Stimulated activated CD4-positive, alpha-beta T cell treated with anti-CD3 and anti-CD28 coated beads, Interleukin-15, amount 100 ng/mL, for 1 hour (primary cell): Measurements from ENCODE around the gene PPIF.
"Not testable (repeated sequence)": the region's sequence is repeated elsewhere in the genome, so short reads cannot be mapped to it uniquely, and the experiment has no call there.

ENCODE experiments used
- DNase-seq, 2 donors: peaks; one replicate each; pipeline ENCODE4 v3.0.0-alpha.2; 2020; ENCODE audit warnings: low read depth in 1 of 2, low spot score in 1 of 2

The PPIF gene

DNA sequence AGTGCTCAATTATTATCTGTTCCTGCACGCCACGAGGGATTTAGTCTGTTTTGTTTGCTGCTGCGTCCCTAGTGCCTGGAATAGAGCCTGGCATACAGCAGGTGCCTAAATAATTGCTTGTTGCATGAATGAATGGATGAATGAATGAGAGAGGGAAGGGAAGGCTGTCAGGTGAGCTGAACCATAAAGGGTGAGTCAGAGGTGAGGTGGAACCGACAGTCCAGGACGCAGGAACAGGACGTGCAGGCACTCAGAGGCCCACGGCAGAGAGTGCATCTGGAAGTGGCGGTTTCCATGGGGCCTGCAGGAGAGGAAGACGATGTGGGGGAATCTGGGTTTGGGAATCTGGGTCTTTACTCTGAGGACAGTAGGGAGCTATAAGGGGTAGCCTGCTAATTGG, 17.7 kb upstream of the PPIF start:
- no peak for DNase-seq

DNA sequence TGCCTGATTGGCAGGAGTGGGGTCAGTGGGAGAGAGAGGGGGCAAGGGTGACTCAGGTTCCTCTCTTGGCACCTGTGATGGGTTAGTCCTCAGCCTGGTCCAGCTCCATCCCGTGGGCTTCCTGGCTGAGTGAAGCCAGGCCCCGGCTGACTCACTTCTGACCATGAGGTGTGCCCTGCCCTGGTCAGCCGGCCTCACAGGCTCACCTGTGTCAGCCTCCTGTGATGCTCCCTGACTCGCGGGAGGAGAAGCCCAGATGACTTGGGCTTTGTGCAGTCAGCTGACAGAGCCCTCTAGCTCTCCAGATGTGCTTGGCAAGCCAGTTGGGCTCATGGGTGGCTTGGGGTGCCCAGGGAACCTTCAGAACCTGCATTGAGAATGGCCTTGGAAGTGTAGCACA, 16.0 kb upstream of the PPIF start:
- no peak for DNase-seq

GRCh38 chr10:79331709-79332108, 15.6 kb upstream of the PPIF start:
- DNase-seq = peak; percentile 47 to 62

GRCh38 chr10:79332610-79333315, 14.5 kb upstream of the PPIF start:
- not testable (repeated sequence) for DNase-seq

GRCh38 chr10:79333513-79333912, 13.8 kb upstream of the PPIF start:
- no peak for DNase-seq

DNA sequence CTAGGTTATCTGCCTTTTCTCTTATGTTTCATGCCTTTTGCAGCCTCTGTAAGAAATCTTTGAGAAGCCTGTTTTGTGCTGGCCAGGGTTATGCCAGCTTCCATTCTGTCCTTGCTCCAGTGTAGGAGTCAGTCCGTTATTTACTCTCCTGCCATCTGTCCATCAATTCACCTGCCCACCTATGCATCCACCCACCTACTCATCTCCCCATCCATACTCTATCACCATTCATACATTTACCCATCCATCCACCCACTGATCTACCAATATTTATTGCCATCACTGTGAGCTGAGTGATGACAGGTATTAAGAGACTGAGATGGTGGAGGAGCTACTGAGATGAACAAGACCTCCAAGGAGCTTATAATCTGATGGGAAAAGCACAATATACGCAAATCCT, 12.7 kb upstream of the PPIF start:
- DNase-seq = no peak

- no peak for DNase-seq
Measured at GRCh38 chr10:79335094-79335469, 12.2 kb upstream of the PPIF start.

GRCh38 chr10:79335470-79336235, 11.6 kb upstream of the PPIF start:
- no peak for DNase-seq

- no peak for DNase-seq
Measured at GRCh38 chr10:79336276-79336675, 11.0 kb upstream of the PPIF start.

GRCh38 chr10:79336739-79337138, 10.5 kb upstream of the PPIF start:
- no peak for DNase-seq

GRCh38 chr10:79337783-79338469, 9.3 kb upstream of the PPIF start:
- not testable (repeated sequence) for DNase-seq

DNA sequence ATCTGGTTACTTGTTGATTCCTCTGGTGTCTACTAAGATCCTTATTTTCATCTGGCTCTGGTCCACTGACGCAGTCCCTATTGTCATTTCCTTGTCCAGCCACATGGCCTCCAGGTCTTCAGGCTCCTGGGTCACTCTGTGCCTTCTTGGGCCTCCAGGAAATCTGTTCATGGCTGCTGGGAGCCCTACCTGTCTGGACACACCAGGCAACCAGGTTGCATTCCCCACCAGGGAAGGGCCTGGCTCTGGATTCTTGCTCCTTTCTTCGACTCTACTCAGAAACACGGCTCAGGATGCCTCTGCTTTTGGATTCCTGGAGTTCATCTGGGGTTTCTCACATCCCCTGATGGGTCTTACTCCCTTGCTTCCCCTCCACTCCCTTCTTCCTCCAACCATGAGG, 8.0 kb upstream of the PPIF start:
- no peak for DNase-seq

- no peak for DNase-seq
Measured at GRCh38 chr10:79340646-79341244, 6.5 kb upstream of the PPIF start.

- no peak for DNase-seq
Measured at GRCh38 chr10:79342295-79342761, 4.9 kb upstream of the PPIF start.

DNA sequence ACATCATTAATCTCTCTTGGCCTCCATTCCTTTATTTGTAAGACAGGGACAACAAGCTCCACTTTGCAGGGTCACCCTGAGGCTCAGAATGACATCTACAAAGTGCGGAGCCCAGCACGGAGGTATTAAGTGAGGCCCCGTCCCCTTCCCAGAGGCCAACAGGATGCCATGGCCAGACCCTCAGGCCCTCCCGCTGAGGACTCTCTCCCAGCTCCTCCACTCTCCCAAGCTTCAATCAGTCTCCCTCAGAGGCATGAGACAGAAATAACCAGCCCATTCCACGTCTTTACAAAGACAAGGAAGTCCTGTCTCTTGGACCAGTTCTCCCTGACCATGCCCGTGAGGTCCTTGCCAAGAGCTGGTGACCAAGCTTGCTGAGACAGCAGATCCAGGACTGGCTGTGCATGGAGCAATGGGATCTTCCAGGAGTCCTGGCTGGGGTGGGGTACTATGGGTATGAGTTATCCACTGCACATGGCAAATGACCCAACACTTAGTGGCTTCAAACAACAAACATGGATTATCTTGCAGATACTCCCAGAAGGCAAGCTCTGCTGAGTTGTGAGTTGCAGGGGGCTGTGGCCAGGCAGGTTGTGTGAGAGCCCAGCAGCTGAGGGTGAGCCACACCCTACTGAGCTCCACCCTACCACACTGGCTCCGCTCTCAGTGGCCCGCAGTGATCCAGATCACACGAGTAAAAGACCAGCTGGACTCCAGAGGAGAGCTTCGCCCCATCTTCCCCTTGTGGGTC, 4.3 kb upstream of the PPIF start:
- DNase-seq = no peak

GRCh38 chr10:79344502-79345195, 2.6 kb upstream of the PPIF start:
- DNase-seq = no peak

DNA sequence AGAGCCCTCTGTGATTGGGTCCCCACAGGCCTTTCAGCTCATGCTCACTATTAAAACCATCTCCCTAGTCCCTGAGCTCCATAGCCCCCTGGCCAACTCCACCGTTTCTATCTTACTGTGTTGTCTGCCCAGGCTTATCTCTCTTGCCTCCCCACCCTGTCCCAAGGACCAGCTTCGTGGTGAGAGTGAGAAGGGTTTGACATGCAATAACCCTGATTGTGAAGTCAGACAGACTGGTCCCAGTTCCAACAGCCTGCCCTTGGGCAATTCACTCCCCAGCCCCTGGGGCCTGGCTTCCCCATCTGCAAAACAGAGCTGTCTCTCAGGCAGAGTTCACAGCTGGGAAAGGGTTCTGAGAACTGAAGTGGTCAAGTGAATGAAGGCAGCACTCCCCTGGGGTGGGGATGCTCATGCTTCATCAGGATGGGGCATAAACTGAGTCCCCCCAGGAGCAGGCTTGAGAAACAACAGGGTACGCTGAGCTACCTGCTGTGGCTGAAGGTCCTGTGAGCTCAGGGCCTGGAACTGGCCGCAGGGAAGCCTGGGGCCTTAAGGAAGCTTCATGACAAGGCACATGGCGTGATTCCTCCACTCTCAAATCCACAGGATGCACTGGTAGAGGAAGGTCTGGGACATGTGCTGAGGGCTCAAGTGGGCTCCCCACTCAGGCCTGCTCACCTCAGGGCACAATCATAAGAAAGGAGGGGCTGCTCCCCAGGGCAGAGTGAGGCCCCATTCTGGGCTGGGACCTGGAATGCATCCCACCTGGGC, 1.8 kb upstream of the PPIF start:
- DNase-seq = no peak

DNA sequence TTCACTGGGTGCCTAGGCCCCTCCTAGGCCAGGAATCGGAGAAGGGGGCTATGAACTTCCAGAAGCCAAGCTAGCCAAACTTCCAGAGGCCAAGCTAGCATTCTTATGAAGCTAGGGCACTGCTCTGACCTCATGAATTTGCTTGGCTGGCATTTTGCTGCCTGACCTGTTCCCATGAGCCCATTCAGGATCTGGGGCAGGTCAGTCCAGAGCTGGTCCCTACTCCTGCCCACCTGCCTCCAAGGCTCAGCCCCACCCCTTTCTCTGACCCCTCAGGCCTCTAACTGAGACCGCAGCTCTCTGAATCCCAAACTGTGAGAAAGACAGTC, 1.3 kb upstream of the PPIF start:
- DNase-seq = no peak

DNA sequence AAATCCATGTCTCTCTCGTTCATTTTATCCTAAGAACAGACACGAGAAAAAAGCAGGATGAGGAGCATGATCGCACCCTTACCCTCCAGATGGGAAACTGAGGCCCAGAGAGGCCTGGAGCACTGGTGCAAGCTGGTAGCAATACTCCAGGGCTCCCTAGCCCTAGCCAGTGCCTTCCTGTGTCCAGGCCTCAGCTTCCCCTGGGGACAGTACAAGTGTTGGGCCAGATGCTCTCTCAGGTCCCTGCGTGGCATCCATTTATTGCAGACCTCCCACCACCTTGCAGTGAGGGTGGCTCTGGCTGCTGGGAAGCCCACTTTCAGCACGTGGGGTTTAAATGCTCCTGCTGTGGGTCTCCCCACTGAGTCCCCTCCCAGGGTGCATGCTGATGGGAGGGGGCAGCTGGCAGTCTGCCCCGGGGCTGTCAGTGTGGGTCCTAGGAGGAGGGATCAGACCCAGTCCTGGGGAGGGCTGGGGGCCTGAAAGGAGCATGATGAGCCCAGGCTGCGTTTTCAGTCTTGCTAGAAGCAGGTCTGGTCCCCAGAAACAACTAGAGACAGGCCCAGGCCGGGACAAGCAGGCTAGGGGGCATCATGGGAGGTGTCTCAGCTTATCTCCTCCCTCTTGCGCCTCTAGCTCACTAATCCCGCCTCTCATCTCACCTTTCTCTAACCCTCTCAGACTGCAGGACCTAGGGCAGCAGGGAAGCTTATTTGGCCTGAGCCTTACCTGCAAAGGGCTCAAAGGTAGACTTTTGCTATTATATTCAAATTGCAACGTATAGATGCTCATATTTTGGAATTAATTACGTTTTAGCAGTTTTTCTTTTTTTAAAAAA, 662 bp upstream of the PPIF start:
- DNase-seq = no peak
